ENCODE data around the gene ARL6IP1.

- TF ChIP-seq CTCF (IDR thresholded peaks at IDR 0.05; ENCODE audit: insufficient read depth, low read depth, low read length) (no peak), EZH2 (IDR thresholded peaks at IDR 0.05; ENCODE audit: insufficient read depth, low read length) (no peak)
Observed at GRCh38 chr16:18789515-18789849, 11.9 kb downstream of the ARL6IP1 start.
